SHP77 treated with DMSO at 0.1 percent for 48 hours (cell line): ENCODE measurements around the gene DNAJB12.
A peak's percentile ranks its signal among the peaks of the same experiment; 100 is the strongest.
"Not testable (repeated sequence)": the region's sequence is repeated elsewhere in the genome, so short reads cannot be mapped to it uniquely, and the experiment has no call there.

Source experiments
- DNase-seq: peaks from one replicate; lab custom pipeline; 2025; lab: John Stamatoyannopoulos, UW

The DNAJB12 gene

DNA sequence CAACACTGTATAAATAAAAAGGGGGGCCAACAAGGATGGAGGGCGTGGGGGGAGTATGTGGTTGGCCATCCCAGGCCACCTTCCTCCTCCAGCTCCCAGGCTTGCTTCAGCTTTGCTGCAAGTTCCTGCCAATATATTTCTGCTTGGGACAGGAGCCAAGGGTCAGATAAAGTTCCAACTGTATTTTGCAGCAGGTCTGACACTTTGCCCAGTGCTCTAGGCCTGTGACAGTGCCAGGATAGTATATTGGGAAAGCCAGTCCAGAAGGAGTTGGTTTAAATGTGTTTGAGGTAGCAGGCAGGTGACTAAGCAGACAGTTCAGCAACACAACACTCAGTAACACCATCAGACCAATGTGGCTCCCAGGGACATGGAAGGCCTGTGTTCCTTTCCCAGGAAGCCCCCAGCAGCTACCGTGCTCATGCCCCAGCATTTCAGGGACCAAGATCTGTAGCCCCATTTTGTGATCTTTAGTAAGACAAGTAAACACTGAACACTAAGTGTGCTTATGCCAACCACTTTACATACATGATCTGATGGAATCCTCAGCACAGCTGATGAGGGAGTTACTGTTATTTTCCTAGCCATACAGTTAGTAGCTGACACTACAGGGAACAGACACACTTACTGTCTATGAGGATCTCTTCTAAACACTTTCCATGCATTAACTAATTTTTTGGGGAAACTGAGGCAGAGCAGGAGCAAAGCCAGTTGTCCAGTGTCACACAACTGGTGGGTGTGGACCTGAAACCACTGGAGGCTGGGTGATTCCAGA, 38.9 kb downstream of the DNAJB12 start:
- no peak for DNase-seq

DNA sequence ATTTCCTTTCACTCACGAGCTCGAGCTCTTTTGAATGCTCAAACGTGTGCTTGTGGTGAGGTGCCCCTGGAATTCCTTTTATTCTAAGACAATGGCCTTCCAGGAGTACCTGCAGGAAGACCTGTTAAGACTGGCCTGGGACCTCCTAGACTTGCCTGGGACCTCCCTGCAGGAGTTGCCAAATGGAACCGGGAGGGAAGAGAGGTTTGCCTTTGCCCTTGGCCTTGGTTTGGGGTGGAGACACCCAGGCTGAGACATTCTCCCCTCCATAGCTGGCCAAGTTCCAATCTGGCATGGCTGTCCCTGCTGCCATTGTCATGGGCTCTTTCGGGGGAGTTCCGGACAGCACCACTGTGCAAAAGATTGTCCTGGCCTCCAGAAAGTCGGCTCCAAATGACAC, 39.7 kb downstream of the DNAJB12 start:
- DNase-seq = no peak

DNA sequence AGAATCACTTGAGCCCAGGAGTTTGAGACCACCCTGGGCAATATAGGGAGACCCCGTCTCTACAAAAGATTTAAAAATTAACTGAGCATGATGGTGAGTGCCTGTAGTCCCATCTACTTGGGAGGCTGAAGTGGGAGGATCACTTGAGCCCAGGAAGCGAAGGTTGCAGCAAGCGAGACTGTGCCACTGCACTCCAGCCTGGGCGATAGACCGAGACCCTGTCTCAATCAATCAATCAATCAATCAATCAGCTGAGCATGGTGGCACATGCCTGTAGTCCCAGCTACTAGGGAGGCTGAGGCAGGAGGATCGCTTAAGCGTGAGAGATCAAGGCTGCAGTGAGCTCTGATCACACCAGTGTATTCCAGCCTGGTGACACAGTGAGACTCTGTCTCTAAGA, 40.5 kb downstream of the DNAJB12 start:
- DNase-seq = no peak

- no peak for DNase-seq
Observed at GRCh38 chr10:72312865-72313391, 41.8 kb downstream of the DNAJB12 start.

GRCh38 chr10:72311667-72312066, 43.1 kb downstream of the DNAJB12 start:
- no peak for DNase-seq

DNA sequence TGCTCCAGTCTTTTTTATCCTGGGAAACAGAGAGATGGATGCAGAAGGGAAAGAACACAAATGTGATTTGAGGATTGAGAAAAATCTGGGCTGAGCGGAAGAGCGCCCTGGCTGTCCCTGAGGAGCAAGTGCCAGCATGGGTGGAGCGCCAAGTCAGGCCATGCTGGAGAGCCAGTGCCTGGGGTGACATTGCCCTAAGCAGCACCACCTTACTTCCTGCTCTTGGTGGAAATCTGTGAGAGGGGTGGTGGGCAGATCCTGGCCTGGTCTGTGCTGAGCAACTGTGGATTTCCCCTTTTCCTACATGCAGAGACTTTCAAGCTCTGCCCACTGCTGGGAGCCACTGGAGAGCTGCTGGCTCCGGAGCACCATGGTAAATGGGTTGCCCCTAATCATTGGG, 44.1 kb downstream of the DNAJB12 start:
- no peak for DNase-seq

- no peak for DNase-seq
Observed at GRCh38 chr10:72310241-72310633, 44.5 kb downstream of the DNAJB12 start.

DNA sequence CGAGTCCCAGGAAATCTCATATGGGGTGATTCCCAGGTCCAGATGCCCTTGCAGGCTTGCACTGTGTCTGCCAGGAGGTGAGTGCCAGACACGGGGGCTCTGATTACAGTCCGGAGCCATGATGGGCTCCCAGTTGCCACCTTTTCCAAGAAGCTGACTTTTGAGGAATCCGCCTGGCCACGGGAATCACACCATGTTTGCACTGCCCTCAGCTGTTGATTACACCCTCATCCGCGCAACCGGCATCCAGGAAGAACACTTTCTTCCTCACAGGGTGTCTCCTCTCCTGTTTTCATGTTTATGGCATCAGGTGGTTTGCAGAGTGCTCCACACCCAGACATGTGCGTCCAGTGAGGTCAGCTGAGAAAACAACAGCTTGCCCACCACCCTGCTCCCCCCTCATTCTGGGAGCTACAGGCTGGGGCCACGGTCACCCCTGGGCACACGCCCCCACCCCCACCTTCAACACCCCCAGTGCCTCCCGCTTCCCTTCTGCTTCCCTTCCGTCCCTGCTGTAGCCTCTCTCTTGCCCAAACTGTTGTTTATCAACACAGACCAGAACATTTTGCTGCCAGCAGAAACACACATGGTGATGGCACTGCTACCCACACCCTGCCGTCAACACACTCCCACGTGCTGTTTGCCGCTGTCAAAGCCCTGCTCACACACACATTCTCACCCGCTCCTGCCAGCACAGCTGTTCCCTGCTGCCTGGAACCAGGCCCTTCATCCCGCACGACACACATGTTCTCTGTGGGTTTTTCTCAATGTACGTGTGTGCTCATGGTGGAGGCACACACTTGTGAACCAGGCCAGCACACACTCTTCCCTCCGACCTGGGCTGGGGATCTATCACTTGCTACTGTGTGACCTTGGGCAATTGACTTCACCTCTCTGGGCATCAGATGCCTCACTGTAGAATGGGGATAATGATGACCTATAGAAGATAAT, 45.2 kb downstream of the DNAJB12 start:
- no peak for DNase-seq

GRCh38 chr10:72308320-72308987, 46.3 kb downstream of the DNAJB12 start:
- peak; percentile 18 for DNase-seq

GRCh38 chr10:72307711-72308110, 47.0 kb downstream of the DNAJB12 start:
- DNase-seq = not testable (repeated sequence)

GRCh38 chr10:72306215-72306760, 48.4 kb downstream of the DNAJB12 start:
- no peak for DNase-seq

DNA sequence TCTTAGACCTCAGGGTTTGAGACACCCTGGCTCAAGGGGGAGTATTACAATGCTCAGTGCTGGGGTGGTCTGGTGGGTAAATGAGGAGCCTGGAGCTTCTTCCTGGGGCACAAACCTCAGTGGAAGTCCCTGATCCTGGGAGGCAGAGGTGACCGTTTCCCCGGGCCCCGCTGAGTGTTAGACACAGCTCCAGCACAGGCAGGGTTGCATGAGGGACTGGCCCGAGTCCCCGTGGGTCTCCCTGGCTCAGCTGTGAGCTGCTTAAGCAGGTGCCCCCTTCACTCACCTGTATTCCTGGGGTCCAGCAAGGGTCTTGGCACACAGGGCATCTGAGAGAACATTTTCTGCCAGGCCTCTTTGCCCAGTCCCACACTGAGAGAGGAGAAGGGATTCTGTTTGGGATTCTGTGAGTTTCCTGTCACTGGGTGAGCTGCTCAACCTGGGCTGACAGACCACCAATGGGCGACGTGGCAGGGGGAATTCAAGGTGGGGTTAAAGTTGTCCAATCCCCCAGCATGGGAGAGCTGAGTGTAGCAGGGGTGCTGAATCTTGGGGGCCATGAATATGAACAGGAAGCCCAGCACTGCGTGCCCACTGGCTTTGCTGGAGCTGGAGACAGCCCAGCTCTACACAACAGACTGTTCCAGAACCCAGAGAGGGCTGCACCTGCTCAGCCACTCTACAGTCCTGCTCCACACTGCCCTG, 51.1 kb downstream of the DNAJB12 start:
- no peak for DNase-seq

DNA sequence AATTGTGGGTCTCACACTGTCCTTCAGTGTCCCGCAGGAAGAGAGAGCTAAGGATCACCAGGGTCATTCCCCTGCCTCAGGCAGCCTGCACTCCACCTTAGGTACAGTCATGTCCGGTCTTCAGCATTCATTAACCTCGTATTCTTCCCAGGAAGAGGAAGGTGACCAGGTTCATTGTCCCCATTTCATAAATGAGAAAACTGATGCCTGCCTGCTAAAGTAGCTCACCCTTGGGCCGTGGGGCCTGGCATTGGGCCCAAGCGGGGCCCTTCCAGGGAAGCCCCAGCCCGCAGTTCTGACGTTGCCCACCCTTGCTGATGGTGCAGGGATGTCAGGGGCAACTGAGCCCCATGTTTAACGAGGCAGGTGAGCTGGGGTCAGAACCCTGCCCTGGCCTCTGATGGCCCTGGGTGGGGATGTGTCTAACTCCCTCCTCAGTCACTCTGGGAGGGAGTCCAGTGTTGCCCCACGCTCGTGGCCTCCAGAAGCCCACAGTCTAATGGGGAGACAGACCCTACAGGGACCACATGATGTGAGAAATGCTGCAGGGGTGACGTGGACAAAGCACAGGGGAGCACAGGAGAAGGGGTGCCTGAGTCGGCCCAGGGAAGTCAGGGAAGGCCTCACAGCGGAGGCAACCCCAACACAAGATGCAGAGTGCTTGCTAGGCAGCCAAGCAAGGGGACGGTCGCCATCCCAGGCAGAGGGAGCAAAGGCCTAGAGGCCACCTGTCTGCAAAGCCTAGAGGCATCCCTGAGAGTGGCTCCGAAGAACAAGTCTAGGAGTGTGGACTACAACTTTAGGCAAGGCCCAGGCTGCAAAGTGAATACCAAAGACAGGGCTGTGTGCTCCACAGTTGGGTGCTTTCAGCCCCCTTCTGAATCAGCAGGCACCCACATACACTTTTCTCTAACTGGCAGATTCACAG, 55.9 kb downstream of the DNAJB12 start:
- no peak for DNase-seq

DNA sequence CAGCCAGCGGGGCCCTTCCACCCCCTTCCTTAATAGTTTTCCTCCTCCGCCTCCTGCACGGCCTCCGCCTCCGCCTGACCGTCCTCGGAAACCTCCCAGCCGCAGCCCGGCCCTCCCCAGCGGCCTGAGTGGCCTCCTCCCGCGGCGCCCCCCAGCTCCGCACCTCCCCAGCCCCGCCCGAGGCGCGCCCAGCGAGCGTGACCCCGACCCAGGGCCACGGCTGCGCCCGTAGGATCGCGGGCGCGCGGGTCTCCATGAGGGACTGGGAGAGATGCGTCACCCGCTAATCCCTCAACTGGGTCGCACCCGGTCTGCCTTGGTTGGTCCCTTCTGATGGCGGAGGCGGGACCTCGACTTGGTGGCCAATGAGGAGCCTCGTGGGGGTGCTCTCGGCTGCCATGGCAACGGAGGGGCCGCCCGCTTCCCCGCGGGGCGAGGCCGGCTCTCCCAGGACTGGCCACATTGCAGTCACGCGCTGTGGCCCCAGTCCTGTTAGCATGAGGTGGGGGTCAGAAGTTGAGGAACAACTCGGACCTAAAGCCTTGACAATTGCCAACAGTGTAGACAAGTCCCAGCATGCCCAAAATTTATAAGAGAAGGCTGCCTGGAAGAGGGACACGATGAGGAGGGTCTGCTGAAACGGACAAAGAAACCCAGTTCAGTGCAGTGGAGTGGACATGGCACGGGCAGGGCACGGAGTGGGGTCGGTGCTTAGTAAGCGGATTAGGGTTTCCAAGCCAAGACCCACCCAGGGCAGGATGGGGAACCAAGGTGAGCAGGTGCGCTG, 56.7 kb downstream of the DNAJB12 start:
- peak; percentile 41 for DNase-seq

GRCh38 chr10:72297281-72297804, 57.4 kb downstream of the DNAJB12 start:
- DNase-seq = no peak

DNA sequence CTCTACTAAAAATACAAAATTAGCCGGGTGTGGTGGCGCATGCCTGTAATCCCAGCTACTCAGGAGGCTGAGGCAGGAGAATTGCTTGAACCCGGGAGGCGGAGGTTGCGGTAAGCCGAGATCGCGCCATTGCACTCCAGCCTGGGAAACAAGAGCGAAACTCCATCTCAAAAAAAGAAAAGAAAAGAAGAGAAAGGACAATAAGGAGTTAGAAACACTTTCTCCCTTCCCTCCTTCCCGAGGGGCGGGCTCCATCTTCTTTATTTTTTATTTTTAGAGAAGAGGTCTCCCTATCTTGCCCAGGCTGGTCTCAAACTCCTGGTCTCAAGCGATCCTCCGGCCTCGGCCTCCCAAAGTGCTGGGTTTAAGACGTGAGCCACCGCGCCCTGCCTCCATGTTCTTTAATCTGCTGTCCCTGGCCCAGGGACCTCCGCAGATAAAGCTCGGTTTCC, 57.9 kb downstream of the DNAJB12 start:
- not testable (repeated sequence) for DNase-seq

DNA sequence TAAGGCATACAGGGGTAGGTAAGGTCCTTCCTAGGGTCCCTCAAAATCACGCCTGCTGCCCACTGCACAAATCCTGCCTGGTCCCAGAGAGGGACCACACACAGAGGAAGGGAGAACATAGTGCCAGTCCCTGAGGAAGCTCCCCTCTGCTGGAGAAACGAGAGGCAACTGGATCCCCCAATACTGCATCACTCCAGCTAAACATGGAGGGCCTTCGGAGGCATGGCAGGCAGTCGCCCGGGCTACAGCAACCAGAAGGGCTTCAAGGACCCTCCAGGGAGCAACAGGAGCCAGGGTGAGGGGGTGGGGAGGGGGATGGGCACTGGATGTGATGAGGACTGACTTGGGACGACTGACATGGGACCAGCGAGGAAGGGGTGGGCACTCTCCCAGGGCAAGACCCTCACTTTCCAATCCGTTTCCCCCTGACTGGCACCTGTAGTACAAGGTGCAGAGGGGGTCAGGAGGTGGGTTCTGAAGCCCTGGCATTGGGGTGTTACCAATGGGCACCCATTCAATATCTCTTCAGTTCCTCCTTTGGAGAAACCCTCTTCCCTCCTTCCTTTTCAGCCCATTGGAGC, 59.3 kb downstream of the DNAJB12 start:
- no peak for DNase-seq

GRCh38 chr10:72292223-72292691, 62.5 kb downstream of the DNAJB12 start:
- no peak for DNase-seq
